H1 (cell line): ENCODE measurements around the gene ANKFN1. TPM values are rescaled to one million over a fixed set of nuclear protein-coding genes. Genes with fewer than 3 reads are reported as not detected.

Experiments
- CTCF ChIA-PET: fragments of 300-600 bp; sonication (Branson Sonifier 250); formaldehyde crosslinking; loops from one replicate; lab custom pipeline; 2021; ENCODE audit not compliant: partially characterized antibody; lab: Charles Lee
- POLR2A ChIA-PET: fragments of 300-600 bp; sonication (Branson Sonifier 250); formaldehyde crosslinking; loops from one replicate; lab custom pipeline; 2021; ENCODE audit warnings: inconsistent platforms; ENCODE audit not compliant: partially characterized antibody; lab: Charles Lee
- DNase-seq, 2 experiments: peaks; one replicate each; pipeline versions ENCODE4 v3.0.0 to v3.0.0-alpha.2; 2010 to 2022; ENCODE audit warnings: low spot score in 2 of 2, low read depth in 1 of 2, mixed read lengths in 1 of 2
- FAIRE-seq: peaks from 2 replicates; lab custom pipeline; 2011; peaks lifted over from hg19 to GRCh38; lab: Jason Lieb, UNC
- H2AFZ ChIP-seq: 2 replicates; pipeline ENCODE4 v1.8.1; 2012; ENCODE audit warnings: low read length, inconsistent platforms
- H2AK5ac ChIP-seq: 2 replicates; pipeline ENCODE4 v1.6.1; 2013; ENCODE audit warnings: low read depth, low read length
- H2BK120ac ChIP-seq: replicated peaks from 2 replicates; pipeline ENCODE3; 2013; ENCODE audit warnings: low read depth, low read length, inconsistent platforms
- H2BK12ac ChIP-seq: 2 replicates; pipeline ENCODE4 v1.6.1; 2013; ENCODE audit warnings: low read depth, low read length
- H2BK15ac ChIP-seq: 2 replicates; pipeline ENCODE4 v1.6.1; 2013; ENCODE audit warnings: low read length
- H2BK20ac ChIP-seq: 2 replicates; pipeline ENCODE4 v1.6.1; 2013; ENCODE audit warnings: low read length
- H2BK5ac ChIP-seq: 2 replicates; pipeline ENCODE4 v1.6.1; 2013; ENCODE audit warnings: low read depth, low read length
- H3K14ac ChIP-seq: 2 replicates; pipeline ENCODE4 v1.6.1; 2013; ENCODE audit warnings: inconsistent platforms; ENCODE audit not compliant: insufficient read length
- H3K18ac ChIP-seq: 2 replicates; pipeline ENCODE4 v1.6.1; 2013; ENCODE audit warnings: low read length; ENCODE audit errors: extremely low read depth
- H3K23ac ChIP-seq: 2 replicates; pipeline ENCODE4 v1.6.1; 2013; ENCODE audit warnings: inconsistent platforms; ENCODE audit not compliant: insufficient read length
- H3K23me2 ChIP-seq: 2 replicates; pipeline ENCODE4 v1.6.1; 2013; ENCODE audit warnings: low read depth, low read length
- H3K27ac ChIP-seq: 2 replicates; pipeline ENCODE4 v1.6.1; 2011; ENCODE audit warnings: low read depth, low read length, inconsistent platforms
- H3K27me3 ChIP-seq, 4 experiments: replicated peaks in 1 of 4; 1 replicate in 1 of 4; 2 replicates in 3 of 4; pipeline versions ENCODE4 v1.6.1 to v1.8.1; 2011 to 2013; ENCODE audit warnings: low read length in 3 of 4, mild to moderate bottlenecking in 3 of 4, inconsistent platforms in 2 of 4, mixed read lengths in 2 of 4, moderate library complexity in 1 of 4; ENCODE audit not compliant: control insufficient read depth in 3 of 4, insufficient read depth in 3 of 4; ENCODE audit errors: extremely low read depth in 1 of 4
- H3K36me3 ChIP-seq, 4 experiments: 2 replicates each; pipeline versions ENCODE4 v1.6.1 to v1.8.1; 2011 to 2013; ENCODE audit warnings: mild to moderate bottlenecking in 4 of 4, low read length in 3 of 4, moderate library complexity in 2 of 4, control low read depth in 1 of 4, inconsistent platforms in 1 of 4; ENCODE audit not compliant: insufficient read depth in 4 of 4, control insufficient read depth in 2 of 4
- H3K4ac ChIP-seq: replicated peaks from 2 replicates; pipeline ENCODE3; 2013; ENCODE audit warnings: low read length, low read depth, mixed read lengths, inconsistent platforms; ENCODE audit not compliant: insufficient read length
- H3K4me1 ChIP-seq, 4 experiments: replicated peaks in 1 of 4; 1 replicate in 1 of 4; 2 replicates in 3 of 4; pipeline versions ENCODE4 v1.6.1 to v1.8.1; 2011 to 2013; ENCODE audit warnings: low read length in 3 of 4, inconsistent platforms in 2 of 4, mixed read lengths in 1 of 4; ENCODE audit not compliant: insufficient read depth in 4 of 4, control insufficient read depth in 3 of 4
- H3K4me2 ChIP-seq, 2 experiments: 2 replicates each; pipeline versions ENCODE4 v1.6.1 to v1.8.1; 2011 to 2013; ENCODE audit warnings: low read depth in 2 of 2, low read length in 2 of 2, control low read depth in 1 of 2, inconsistent platforms in 1 of 2, mild to moderate bottlenecking in 1 of 2; ENCODE audit not compliant: insufficient read depth in 1 of 2
- H3K4me3 ChIP-seq, 4 experiments: fragments of 200-600, 300-600 bp in 1 of 4; sonication (generic), shearing (Covaris generic), sonication (Bioruptor Twin) in 1 of 4; 2 replicates each; pipeline versions ENCODE4 v1.5.1 to v1.8.1; 2011 to 2016; ENCODE audit warnings: low read length in 4 of 4, low read depth in 3 of 4, control low read depth in 2 of 4, inconsistent platforms in 2 of 4, mild to moderate bottlenecking in 2 of 4, mixed read lengths in 1 of 4, moderate library complexity in 1 of 4; ENCODE audit not compliant: insufficient read depth in 2 of 4; ENCODE audit errors: extremely low read depth in 1 of 4
- H3K56ac ChIP-seq: replicated peaks from 2 replicates; pipeline ENCODE3; 2013; ENCODE audit warnings: low read depth, mild to moderate bottlenecking, mixed read lengths, low read length, inconsistent platforms; ENCODE audit not compliant: insufficient read length
- H3K79me1 ChIP-seq: 2 replicates; pipeline ENCODE4 v1.6.1; 2013; ENCODE audit warnings: low read depth, low read length, control low read depth
- H3K79me2 ChIP-seq, 2 experiments: 2 replicates each; pipeline versions ENCODE4 v1.6.1 to v1.8.1; 2012 to 2013; ENCODE audit warnings: low read length in 2 of 2, mild to moderate bottlenecking in 2 of 2, inconsistent platforms in 1 of 2; ENCODE audit not compliant: insufficient read depth in 2 of 2, control insufficient read depth in 1 of 2
- H3K9ac ChIP-seq, 4 experiments: replicated peaks in 1 of 4; 1 replicate in 1 of 4; 2 replicates in 3 of 4; pipeline versions ENCODE4 v1.6.1 to v1.8.1; 2011 to 2013; ENCODE audit warnings: low read depth in 3 of 4, low read length in 3 of 4, control low read depth in 2 of 4, mild to moderate bottlenecking in 2 of 4, moderate library complexity in 2 of 4, inconsistent platforms in 1 of 4; ENCODE audit errors: extremely low read depth in 1 of 4
- H3K9me3 ChIP-seq, 2 experiments: 2 replicates each; pipeline versions ENCODE4 v1.6.1 to v1.8.1; 2012 to 2013; ENCODE audit warnings: mild to moderate bottlenecking in 2 of 2, moderate library complexity in 2 of 2, control low read depth in 1 of 2, inconsistent platforms in 1 of 2, low read depth in 1 of 2, low read length in 1 of 2, mixed read lengths in 1 of 2; ENCODE audit not compliant: insufficient read depth in 2 of 2
- H4K20me1 ChIP-seq, 2 experiments: replicated peaks in 1 of 2; 2 replicates each; pipeline versions ENCODE3 to v1.8.1; 2011 to 2013; ENCODE audit warnings: inconsistent platforms in 2 of 2, low read length in 2 of 2, mild to moderate bottlenecking in 1 of 2; ENCODE audit not compliant: insufficient read depth in 2 of 2, control insufficient read depth in 1 of 2
- H4K5ac ChIP-seq: 2 replicates; pipeline ENCODE4 v1.6.1; 2013; ENCODE audit warnings: low read length, low read depth, mixed read lengths, inconsistent platforms; ENCODE audit not compliant: insufficient read length
- H4K8ac ChIP-seq: 2 replicates; pipeline ENCODE4 v1.8.0; 2013; ENCODE audit warnings: mild to moderate bottlenecking, moderate library complexity, low read length, inconsistent platforms; ENCODE audit not compliant: insufficient read depth; ENCODE audit errors: extremely low read depth
- H4K91ac ChIP-seq: replicated peaks from 2 replicates; pipeline ENCODE3; 2013; ENCODE audit warnings: low read length, mixed read lengths, inconsistent platforms; ENCODE audit not compliant: insufficient read length
- CEBPB ChIP-seq: IDR thresholded peaks from 2 replicates; pipeline ENCODE4 v1.6.1; 2012; ENCODE audit warnings: low read depth, low read length
- CREB1 ChIP-seq: IDR thresholded peaks from 2 replicates; pipeline ENCODE4 v1.6.1; 2012; ENCODE audit warnings: inconsistent platforms
- SP2 ChIP-seq: IDR thresholded peaks from 2 replicates; pipeline ENCODE4 v1.6.1; 2012; ENCODE audit warnings: mild to moderate bottlenecking, low read length, inconsistent platforms
- SRF ChIP-seq: IDR thresholded peaks from 2 replicates; pipeline ENCODE4 v1.6.1; 2011; ENCODE audit warnings: mild to moderate bottlenecking, low read depth, low read length, moderate library complexity
- TAF7 ChIP-seq: optimal IDR thresholded peaks from 2 replicates; pipeline ENCODE3; 2011; ENCODE audit warnings: low read depth, mild to moderate bottlenecking, inconsistent platforms, low read length, moderate library complexity, borderline replicate concordance
- USF2 ChIP-seq: IDR thresholded peaks from 2 replicates; pipeline ENCODE4 v1.6.1; 2011; ENCODE audit warnings: low read length, improper control_type of control experiment
- WGBS, 2 experiments: shearing (Covaris generic) in 1 of 2; methylation state at CpG; one replicate each; pipeline versions ENCODE4 v1.1.6 to v1.1.7; 2013 to 2015; ENCODE audit warnings: low lambda C conversion rate in 2 of 2, mixed read lengths in 2 of 2, inconsistent platforms in 1 of 2, low coverage in 1 of 2, missing lambda C conversion rate in 1 of 2; ENCODE audit not compliant: insufficient replicate concordance in 2 of 2, insufficient coverage in 1 of 2, insufficient read length in 1 of 2; ENCODE audit errors: extremely low coverage in 1 of 2, missing lambda C conversion rate in 1 of 2; 5-methylcytosine and 5-hydroxymethylcytosine counted together
- polyA plus RNA-seq, 7 experiments: library from polyadenylated mRNA; depleted of rRNA in 3 of 7; stranded (reverse) in 5 of 7; unstranded in 2 of 7; fragments of >200 nt in 5 of 7; fragments of 200-250 nt in 2 of 7; gene quantifications; 1 replicate in 5 of 7; 2 replicates in 1 of 7; 4 replicates in 1 of 7; pipeline versions ENCODE4 v1.2.1 to v1.2.3, GENCODE V29; 2011 to 2013; ENCODE audit warnings: missing spikeins in 2 of 7, mixed read lengths in 2 of 7
- total RNA-seq: library from RNA; stranded (reverse); fragmentation: NEBNext Ultra II Directional; extraction: Animal tissue kit (Norgen Biotek cat#: 25700); gene quantifications from 2 replicates; pipeline ENCODE4 v1.2.1, GENCODE V29; 2021

Gene ANKFN1
- total and polyA plus RNA-seq, 2 of the 8 experiments (the other 6 are each of a cell fraction or from before 2014, with no cell fraction given): not detected

- no peak overlapping the region for H4K91ac ChIP-seq
- POLR2A ChIA-PET: no interaction called here
Measured at GRCh38 chr17:56350592-56350991, 197.3 kb downstream of the ANKFN1 start.

More at GRCh38 chr17:56350592-56350991, 197.3 kb downstream of the ANKFN1 start:
- Histone ChIP-seq H3K36me3 (no peaks in the 10 kb centered on the region), H2BK15ac (no peak overlapping the region), H3K79me1 (no peaks in the 10 kb centered on the region), H3K4me3 (no peak overlapping the region), H3K23ac (no peak overlapping the region), H2BK12ac (no peak overlapping the region), H3K18ac (no peak overlapping the region), H3K9me3 (no peaks in the 10 kb centered on the region; a peak in 1 of 4 replicates), H2BK120ac (no peak overlapping the region), H2AK5ac (no peak overlapping the region), H3K9ac (no peak overlapping the region), H3K4me1 (no peaks in the 10 kb centered on the region), H4K5ac (no peak overlapping the region), H3K27ac (no peak overlapping the region), H3K27me3 (no peaks in the 10 kb centered on the region), H2AFZ (no peak overlapping the region), H2BK20ac (no peak overlapping the region), H3K56ac (no peak overlapping the region), H4K20me1 (no peaks in the 10 kb centered on the region), H4K8ac (no peak overlapping the region), H3K4ac (no peak overlapping the region), H3K14ac (no peak overlapping the region), H2BK5ac (no peak overlapping the region), H3K23me2 (no peaks in the 10 kb centered on the region), H3K79me2 (no peaks in the 10 kb centered on the region), H3K4me2 (no peak overlapping the region)
- WGBS, 2 experiments: 93% methylated on average over 8 of the region's 8 CpGs; no CpG with 5 or more reads in 1 of the 2 experiments
- FAIRE-seq (no peak), DNase-seq (no peak)
- TF ChIP-seq CEBPB (no peak), USF2 (no peak), SRF (no peak), SP2 (no peak), TAF7 (no peak), CREB1 (no peak)
- CTCF ChIA-PET: no interaction called here
